ENCODE data around the gene SYNE4. TPM values are rescaled to one million over a fixed set of nuclear protein-coding genes. Genes with fewer than 3 reads are reported as not detected.

SYNE4 gene
- total and polyA plus RNA-seq, 9 of the 15 experiments (the other 6 are each of a cell fraction or from before 2014, with no cell fraction given) = 0.03 to 0.65 (median 0.29) TPM

GRCh38 chr19:35995048-35995993 is 13.3 kb downstream of the SYNE4 start, which contains the start of gene SDHAF1 (continued):
- TF ChIP-seq STAT6 (CRISPR knock-in tag; IDR thresholded peaks at IDR 0.05) (no peak), ADNP (tag; IDR thresholded peaks at IDR 0.05) (no peak), SMARCE1 (IDR thresholded peaks at IDR 0.05) (no peak), KLF13 (tag; IDR thresholded peaks at IDR 0.05; ENCODE audit: borderline replicate concordance, low read depth) (no peak), ETV6 (IDR thresholded peaks at IDR 0.05; ENCODE audit: borderline replicate concordance in 1 of 2, low read depth in 2 of 2, low read length in 1 of 2) (no peak), ETV6 (CRISPR knock-in tag; IDR thresholded peaks at IDR 0.05; ENCODE audit: borderline replicate concordance) (no peak), NCOR1 (IDR thresholded peaks at IDR 0.05) (no peak), BCOR (IDR thresholded peaks at IDR 0.05) (0 out of 2 replicates have a peak, but pooled peaks have one; percentile 7), CC2D1A (IDR thresholded peaks at IDR 0.05) (no peak), ZNF655 (CRISPR knock-in tag; IDR thresholded peaks at IDR 0.05) (no peak), MXI1 (IDR thresholded peaks at IDR 0.05; ENCODE audit: low read depth, low read length) (no peak), PCBP1 (IDR thresholded peaks at IDR 0.05; ENCODE audit: low read depth, low read length, poor library complexity, severe bottlenecking) (peak; percentile 66), CXXC5 (CRISPR knock-in tag; IDR thresholded peaks at IDR 0.05) (peak; percentile 91), ZNF76 (CRISPR knock-in tag; IDR thresholded peaks at IDR 0.05; ENCODE audit: borderline replicate concordance) (no peak), RBM14 (IDR thresholded peaks at IDR 0.05; ENCODE audit: borderline replicate concordance, insufficient read depth, low read depth, low read length) (0 out of 2 replicates have a peak, but pooled peaks have one; percentile 84)
- TF ChIP-seq, protein P1, sequence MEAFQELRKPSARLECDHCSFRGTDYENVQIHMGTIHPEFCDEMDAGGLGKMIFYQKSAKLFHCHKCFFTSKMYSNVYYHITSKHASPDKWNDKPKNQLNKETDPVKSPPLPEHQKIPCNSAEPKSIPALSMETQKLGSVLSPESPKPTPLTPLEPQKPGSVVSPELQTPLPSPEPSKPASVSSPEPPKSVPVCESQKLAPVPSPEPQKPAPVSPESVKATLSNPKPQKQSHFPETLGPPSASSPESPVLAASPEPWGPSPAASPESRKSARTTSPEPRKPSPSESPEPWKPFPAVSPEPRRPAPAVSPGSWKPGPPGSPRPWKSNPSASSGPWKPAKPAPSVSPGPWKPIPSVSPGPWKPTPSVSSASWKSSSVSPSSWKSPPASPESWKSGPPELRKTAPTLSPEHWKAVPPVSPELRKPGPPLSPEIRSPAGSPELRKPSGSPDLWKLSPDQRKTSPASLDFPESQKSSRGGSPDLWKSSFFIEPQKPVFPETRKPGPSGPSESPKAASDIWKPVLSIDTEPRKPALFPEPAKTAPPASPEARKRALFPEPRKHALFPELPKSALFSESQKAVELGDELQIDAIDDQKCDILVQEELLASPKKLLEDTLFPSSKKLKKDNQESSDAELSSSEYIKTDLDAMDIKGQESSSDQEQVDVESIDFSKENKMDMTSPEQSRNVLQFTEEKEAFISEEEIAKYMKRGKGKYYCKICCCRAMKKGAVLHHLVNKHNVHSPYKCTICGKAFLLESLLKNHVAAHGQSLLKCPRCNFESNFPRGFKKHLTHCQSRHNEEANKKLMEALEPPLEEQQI (IDR thresholded peaks at IDR 0.05) = no peak
- TF ChIP-seq, protein P2, sequence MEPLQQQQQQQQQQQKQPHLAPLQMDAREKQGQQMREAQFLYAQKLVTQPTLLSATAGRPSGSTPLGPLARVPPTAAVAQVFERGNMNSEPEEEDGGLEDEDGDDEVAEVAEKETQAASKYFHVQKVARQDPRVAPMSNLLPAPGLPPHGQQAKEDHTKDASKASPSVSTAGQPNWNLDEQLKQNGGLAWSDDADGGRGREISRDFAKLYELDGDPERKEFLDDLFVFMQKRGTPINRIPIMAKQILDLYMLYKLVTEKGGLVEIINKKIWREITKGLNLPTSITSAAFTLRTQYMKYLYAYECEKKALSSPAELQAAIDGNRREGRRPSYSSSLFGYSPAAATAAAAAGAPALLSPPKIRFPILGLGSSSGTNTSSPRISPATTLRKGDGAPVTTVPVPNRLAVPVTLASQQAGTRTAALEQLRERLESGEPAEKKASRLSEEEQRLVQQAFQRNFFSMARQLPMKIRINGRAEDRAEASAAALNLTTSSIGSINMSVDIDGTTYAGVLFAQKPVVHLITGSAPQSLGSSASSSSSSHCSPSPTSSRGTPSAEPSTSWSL (CRISPR knock-in tag; IDR thresholded peaks at IDR 0.05; ENCODE audit: borderline replicate concordance) = no peak
- TF ChIP-seq, protein P3, sequence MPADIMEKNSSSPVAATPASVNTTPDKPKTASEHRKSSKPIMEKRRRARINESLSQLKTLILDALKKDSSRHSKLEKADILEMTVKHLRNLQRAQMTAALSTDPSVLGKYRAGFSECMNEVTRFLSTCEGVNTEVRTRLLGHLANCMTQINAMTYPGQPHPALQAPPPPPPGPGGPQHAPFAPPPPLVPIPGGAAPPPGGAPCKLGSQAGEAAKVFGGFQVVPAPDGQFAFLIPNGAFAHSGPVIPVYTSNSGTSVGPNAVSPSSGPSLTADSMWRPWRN (IDR thresholded peaks at IDR 0.05; ENCODE audit: low read depth) = no peak

Data from K562 (cell line).